Neuronal stem cell (in vitro differentiated cells): ENCODE measurements around the gene APC2.

Experiments
- DNase-seq: peaks from one replicate; pipeline ENCODE4 v3.0.0-alpha.2; 2013; ENCODE audit warnings: low spot score
- H2AFZ ChIP-seq: one replicate; pipeline ENCODE4 v1.6.1; 2013; ENCODE audit warnings: mild to moderate bottlenecking, low read length, inconsistent platforms
- H2AK5ac ChIP-seq: 2 replicates; pipeline ENCODE4 v1.6.1; 2013; ENCODE audit warnings: low read depth, mild to moderate bottlenecking, inconsistent platforms, low read length, moderate library complexity, mixed read lengths
- H2BK120ac ChIP-seq: 2 replicates; pipeline ENCODE4 v1.6.1; 2013; ENCODE audit warnings: low read depth, mild to moderate bottlenecking, inconsistent platforms, low read length, moderate library complexity, mixed read lengths
- H2BK12ac ChIP-seq: one replicate; pipeline ENCODE4 v1.6.1; 2013; ENCODE audit warnings: low read length, inconsistent platforms
- H2BK15ac ChIP-seq: 2 replicates; pipeline ENCODE4 v1.6.1; 2013; ENCODE audit warnings: mild to moderate bottlenecking, low read length, inconsistent platforms, mixed read lengths
- H2BK5ac ChIP-seq: one replicate; pipeline ENCODE4 v1.6.1; 2013; ENCODE audit warnings: inconsistent platforms, mild to moderate bottlenecking, low read length, moderate library complexity
- H3K14ac ChIP-seq: one replicate; pipeline ENCODE4 v1.6.1; 2013; ENCODE audit warnings: low read length, inconsistent platforms
- H3K18ac ChIP-seq: 2 replicates; pipeline ENCODE4 v1.6.1; 2013; ENCODE audit warnings: low read length, inconsistent platforms
- H3K23ac ChIP-seq: 2 replicates; pipeline ENCODE4 v1.6.1; 2013; ENCODE audit warnings: low read depth, mild to moderate bottlenecking, mixed read lengths, low read length, inconsistent platforms; ENCODE audit not compliant: poor library complexity
- H3K27ac ChIP-seq: replicated peaks from 3 replicates; pipeline ENCODE4 v1.5.1; 2013; ENCODE audit warnings: low read length, inconsistent platforms
- H3K27me3 ChIP-seq, 3 experiments: 2 replicates each; pipeline ENCODE4 v1.6.1; 2013; ENCODE audit warnings: low read length in 3 of 3, mild to moderate bottlenecking in 2 of 3, inconsistent platforms in 1 of 3, low read depth in 1 of 3, mixed read lengths in 1 of 3, moderate library complexity in 1 of 3; ENCODE audit not compliant: control insufficient read depth in 3 of 3, insufficient read depth in 3 of 3
- H3K36me3 ChIP-seq, 2 donors: replicated peaks in 1 of 2; 2 replicates each; pipeline ENCODE4 v1.6.1; 2013; ENCODE audit warnings: low read length in 2 of 2; ENCODE audit not compliant: control insufficient read depth in 2 of 2, insufficient read depth in 2 of 2
- H3K4ac ChIP-seq: 2 replicates; pipeline ENCODE4 v1.6.1; 2013; ENCODE audit warnings: inconsistent platforms, mild to moderate bottlenecking, low read length, moderate library complexity
- H3K4me1 ChIP-seq, 2 donors: 1 replicate in 1 of 2; 2 replicates in 1 of 2; pipeline ENCODE4 v1.6.1; 2013; ENCODE audit warnings: low read length in 2 of 2, low read depth in 1 of 2; ENCODE audit not compliant: control insufficient read depth in 2 of 2, insufficient read depth in 1 of 2
- H3K4me2 ChIP-seq: one replicate; pipeline ENCODE4 v1.6.1; 2013; ENCODE audit warnings: mild to moderate bottlenecking, low read length, inconsistent platforms; ENCODE audit not compliant: insufficient read depth, poor library complexity, severe bottlenecking
- H3K4me3 ChIP-seq, 2 donors: 2 replicates each; pipeline ENCODE4 v1.5.1; 2013; ENCODE audit warnings: low read length in 2 of 2, mild to moderate bottlenecking in 2 of 2, inconsistent platforms in 1 of 2, moderate library complexity in 1 of 2
- H3K79me1 ChIP-seq: one replicate; pipeline ENCODE4 v1.6.1; 2013; ENCODE audit warnings: low read depth, mild to moderate bottlenecking, inconsistent platforms, low read length, moderate library complexity
- H3K9ac ChIP-seq: one replicate; pipeline ENCODE4 v1.6.1; 2013; ENCODE audit warnings: mild to moderate bottlenecking, low read depth, low read length, inconsistent platforms; ENCODE audit not compliant: poor library complexity
- H3K9me3 ChIP-seq, 2 donors: replicated peaks in 1 of 2; 2 replicates each; pipeline versions ENCODE3 to v1.6.1; 2013; ENCODE audit warnings: low read length in 2 of 2, mild to moderate bottlenecking in 2 of 2, inconsistent platforms in 1 of 2, low read depth in 1 of 2, mixed read lengths in 1 of 2, moderate library complexity in 1 of 2; ENCODE audit not compliant: control insufficient read depth in 2 of 2, insufficient read depth in 1 of 2
- H4K8ac ChIP-seq: one replicate; pipeline ENCODE4 v1.6.1; 2013; ENCODE audit warnings: low read depth, mild to moderate bottlenecking, inconsistent platforms, low read length, moderate library complexity
- H4K91ac ChIP-seq: one replicate; pipeline ENCODE4 v1.6.1; 2013; ENCODE audit warnings: low read length, low read depth, mild to moderate bottlenecking, inconsistent platforms; ENCODE audit not compliant: poor library complexity
- WGBS, 2 donors: extraction: QIAGEN DNeasy Blood & Tissue Kit; methylation state at CpG; one replicate each; pipeline ENCODE4 v1.1.7; 2013; ENCODE audit warnings: missing lambda C conversion rate in 2 of 2, mixed read lengths in 1 of 2; ENCODE audit not compliant: insufficient read length in 2 of 2, insufficient replicate concordance in 1 of 2; ENCODE audit errors: extremely low coverage in 2 of 2; 5-methylcytosine and 5-hydroxymethylcytosine counted together

Gene APC2

DNA sequence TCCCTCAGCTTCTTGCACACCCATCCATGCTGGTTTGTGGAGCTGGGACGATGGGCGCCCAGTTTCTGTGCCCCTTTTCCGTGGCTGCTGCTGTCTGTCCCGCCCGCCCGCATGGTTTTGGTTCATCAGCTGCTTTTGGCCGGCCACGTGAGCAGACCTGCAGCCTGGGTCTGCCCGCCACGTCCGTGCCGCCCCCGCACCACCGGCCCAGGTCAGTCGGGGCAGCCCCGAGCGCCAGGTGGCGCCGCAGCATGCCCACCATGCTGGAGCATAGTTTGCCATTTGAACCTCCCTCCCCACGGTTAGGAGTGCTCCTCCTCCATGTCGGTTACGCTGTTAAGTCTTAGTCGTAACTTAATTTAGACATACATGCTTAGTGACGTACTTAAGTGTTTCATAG, 27.0 kb upstream of the APC2 start:
- Histone ChIP-seq H3K4me3 (no peak overlapping the region), H3K27me3 (no peaks in the 10 kb centered on the region), H3K4me1 (peaks cover 12 to 25% of the 10 kb centered on the region in 2 donors), H2BK15ac (no peak overlapping the region), H3K9me3 (no peaks in the 10 kb centered on the region), H3K9ac (no peak overlapping the region), H4K91ac (no peak overlapping the region), H3K4me2 (no peak overlapping the region), H3K27ac (no peak overlapping the region), H2BK12ac (no peak overlapping the region), H3K36me3 (peaks cover 43 to 90% of the 10 kb centered on the region in 2 donors), H3K14ac (no peak overlapping the region), H2AK5ac (no peak overlapping the region), H2AFZ (no peak overlapping the region), H2BK120ac (no peak overlapping the region), H3K4ac (no peak overlapping the region), H3K18ac (no peak overlapping the region), H4K8ac (no peak overlapping the region), H3K79me1 (peaks cover 32% of the 10 kb centered on the region), H3K23ac (no peak overlapping the region), H2BK5ac (no peak overlapping the region)
- no CpG with 5 or more reads among the region's 24 CpGs for WGBS, 2 donors
- no peak for DNase-seq

DNA sequence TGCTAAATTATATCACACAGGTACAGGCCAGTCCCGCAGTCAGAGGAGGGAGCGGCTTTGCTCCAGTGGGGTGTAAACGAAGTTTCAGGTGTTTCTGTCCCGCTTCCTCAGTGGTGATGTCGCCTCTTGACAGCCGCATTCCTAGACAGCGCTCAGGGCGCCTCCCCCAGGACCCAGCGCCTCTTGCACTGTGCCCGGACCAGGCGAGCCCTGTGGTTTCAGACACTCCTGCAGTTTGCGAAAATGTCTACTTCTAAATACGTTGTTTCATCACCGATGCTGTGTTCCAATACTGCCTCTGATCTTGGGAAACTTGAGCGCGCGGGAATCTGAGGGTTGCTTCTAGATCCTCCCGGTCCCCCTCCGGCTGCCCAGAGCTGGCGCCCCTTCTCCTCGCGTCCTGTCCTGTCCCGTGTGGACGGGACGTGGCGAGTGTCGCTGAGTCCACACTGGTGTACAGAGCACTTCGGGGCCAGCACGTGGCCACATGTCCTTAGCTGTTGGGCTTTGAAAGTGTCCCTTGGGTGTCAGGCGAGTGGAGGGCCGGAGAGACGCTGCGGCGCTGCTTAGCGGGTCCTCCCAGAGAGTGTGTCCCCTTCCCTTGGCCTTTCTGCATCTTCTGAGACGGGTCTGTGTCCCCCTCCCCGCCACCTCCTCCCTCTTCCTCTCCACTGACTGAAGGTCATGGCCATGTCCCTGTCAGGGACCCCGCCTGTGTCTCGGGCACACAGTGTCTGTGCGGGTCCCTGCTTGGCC, 26.3 kb upstream of the APC2 start:
- no peak overlapping the region for H3K27ac ChIP-seq
- H3K14ac ChIP-seq = peak overlapping the region; percentile 66
- H3K27me3 ChIP-seq = no peaks in the 10 kb centered on the region
- H4K8ac ChIP-seq = no peak overlapping the region
- H2AFZ ChIP-seq = no peak overlapping the region
- peaks cover 12 to 25% of the 10 kb centered on the region in 2 donors for H3K4me1 ChIP-seq
- DNase-seq = no peak
- no peak overlapping the region for H2BK5ac ChIP-seq
- no peak overlapping the region for H2BK15ac ChIP-seq
- peaks cover 46 to 90% of the 10 kb centered on the region in 2 donors for H3K36me3 ChIP-seq
- H3K23ac ChIP-seq = peak overlapping the region; percentile 86
- H2AK5ac ChIP-seq = no peak overlapping the region
- H3K4me3 ChIP-seq = peak overlapping the region in 1 of 2 donors; percentile 49
- H3K9me3 ChIP-seq = no peaks in the 10 kb centered on the region
- H4K91ac ChIP-seq = no peak overlapping the region
- H2BK12ac ChIP-seq = no peak overlapping the region
- no peak overlapping the region for H2BK120ac ChIP-seq
- no peak overlapping the region for H3K4ac ChIP-seq
- H3K4me2 ChIP-seq = no peak overlapping the region
- no CpG with 5 or more reads among the region's 40 CpGs for WGBS, 2 donors
- peaks cover 32% of the 10 kb centered on the region for H3K79me1 ChIP-seq
- H3K9ac ChIP-seq = peak overlapping the region; percentile 75
- H3K18ac ChIP-seq = peak overlapping the region; percentile 53

DNA sequence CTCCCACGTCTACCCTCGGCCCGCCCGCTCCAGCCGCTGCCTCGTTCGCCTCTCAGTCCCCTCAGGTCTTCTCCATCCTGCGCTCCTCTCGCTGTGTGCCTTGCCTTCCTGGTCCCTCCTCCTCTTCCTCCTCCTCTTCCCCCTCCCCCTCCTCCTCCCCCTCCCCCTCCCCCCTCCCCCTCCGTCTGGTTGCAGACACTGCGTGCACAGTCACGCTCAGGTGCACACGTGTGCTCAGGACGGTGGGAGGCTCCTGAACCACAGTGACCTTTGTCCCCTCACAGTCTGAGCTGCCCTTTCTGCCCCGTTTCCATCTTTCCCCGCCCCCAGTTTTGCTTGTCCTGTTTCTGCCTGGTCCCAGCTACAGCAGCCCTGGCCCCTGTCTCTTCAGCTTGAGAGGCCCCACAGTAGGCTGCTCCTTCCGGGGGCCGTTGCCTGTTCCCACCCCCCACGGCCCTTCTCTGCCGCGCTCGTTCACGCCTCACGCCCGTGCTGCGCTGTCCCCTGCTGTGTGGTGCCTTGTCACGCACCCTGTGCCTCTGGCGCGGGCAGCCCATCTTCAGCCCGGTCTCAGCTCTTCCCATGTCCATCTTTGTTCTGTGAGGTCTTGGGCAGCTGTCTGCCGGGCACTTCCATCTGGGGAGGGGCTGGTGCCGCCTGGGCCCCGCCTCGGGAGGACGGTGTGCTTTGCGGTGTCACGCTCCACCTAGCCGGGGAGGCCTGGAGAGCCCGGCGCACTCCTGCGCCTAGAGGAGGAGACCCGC, 25.5 kb upstream of the APC2 start:
- H2BK5ac ChIP-seq = peak overlapping the region; percentile 66
- H3K23ac ChIP-seq = peak overlapping the region; percentile 86
- H3K14ac ChIP-seq = peak overlapping the region; percentile 87
- H3K9ac ChIP-seq = peak overlapping the region; percentile 75
- peaks cover 47 to 90% of the 10 kb centered on the region in 2 donors for H3K36me3 ChIP-seq
- H2AK5ac ChIP-seq = no peak overlapping the region
- no peak overlapping the region for H3K4me3 ChIP-seq
- H3K27ac ChIP-seq = no peak overlapping the region
- H2AFZ ChIP-seq = no peak overlapping the region
- peaks cover 33% of the 10 kb centered on the region for H3K79me1 ChIP-seq
- H3K9me3 ChIP-seq = no peaks in the 10 kb centered on the region
- H2BK12ac ChIP-seq = no peak overlapping the region
- no peak overlapping the region for H2BK15ac ChIP-seq
- no peak overlapping the region for H3K4ac ChIP-seq
- H3K27me3 ChIP-seq = no peaks in the 10 kb centered on the region
- DNase-seq = no peak
- peak overlapping the region; percentile 25 for H3K4me2 ChIP-seq
- peaks cover 12 to 25% of the 10 kb centered on the region in 2 donors for H3K4me1 ChIP-seq
- H3K18ac ChIP-seq = peak overlapping the region; percentile 53
- no peak overlapping the region for H2BK120ac ChIP-seq
- H4K91ac ChIP-seq = no peak overlapping the region
- H4K8ac ChIP-seq = no peak overlapping the region
- WGBS, 2 donors = no CpG with 5 or more reads among the region's 42 CpGs
